ENCODE results near the gene CAMK1G.

Gene CAMK1G

DNA sequence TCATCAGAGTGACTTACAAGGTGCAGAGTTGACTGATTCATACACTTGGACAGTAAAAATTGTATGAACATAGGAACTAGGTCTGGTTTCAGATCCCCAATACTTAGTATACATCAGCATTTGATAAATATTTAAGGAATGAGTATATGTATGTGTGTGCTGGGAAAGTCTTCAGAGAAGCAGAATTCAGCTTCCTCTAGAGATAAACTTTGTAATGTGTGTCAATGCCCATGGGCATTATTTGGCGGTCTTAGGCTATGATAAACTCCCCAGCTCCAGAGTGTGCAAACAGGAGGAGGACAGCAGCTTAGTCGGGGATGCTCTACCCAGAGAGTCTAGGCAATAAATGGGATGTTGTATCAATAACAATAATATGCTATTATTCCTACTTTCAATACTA, 2.9 kb upstream of the CAMK1G start:
- Mint-ChIP-seq H3K27me3 (ENCODE audit: low read depth) (peaks cover 6% of the 10 kb centered on the region), H3K4me1 (ENCODE audit: low read depth) (no peaks in the 10 kb centered on the region), H3K27ac (no peak overlapping the region), H3K9me3 (no peaks in the 10 kb centered on the region), H3K36me3 (ENCODE audit: low read depth) (no peaks in the 10 kb centered on the region), H3K4me3 (no peak overlapping the region)
- DNase-seq (ENCODE audit: low spot score), result no peak

DNA sequence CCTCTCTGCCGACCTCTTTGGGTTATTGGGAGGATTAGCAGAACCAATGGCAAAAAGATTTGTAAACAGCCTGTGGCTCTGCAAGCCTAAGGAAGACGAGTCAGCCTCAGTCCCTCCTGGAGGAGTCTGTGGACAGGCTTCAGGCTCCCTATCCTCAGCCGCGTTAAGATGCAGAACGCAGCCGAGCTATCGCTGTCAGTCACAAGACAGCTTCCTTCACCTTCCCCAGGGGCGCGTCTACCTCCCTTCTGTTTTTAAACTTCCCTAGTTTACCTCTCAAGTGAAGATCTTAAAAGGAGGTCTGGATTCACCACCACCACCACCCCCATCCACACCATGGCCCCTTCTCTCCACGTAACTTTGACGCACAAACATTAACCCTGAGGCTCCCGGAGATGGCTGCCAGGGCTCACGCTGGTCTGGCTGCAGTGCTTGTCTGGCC, 738 bp downstream of the CAMK1G start:
- no peak for DNase-seq (ENCODE audit: low spot score)
- H3K36me3 Mint-ChIP-seq (ENCODE audit: low read depth), result no peaks in the 10 kb centered on the region
- no peak overlapping the region for H3K27ac Mint-ChIP-seq
- H3K4me3 Mint-ChIP-seq, result no peak overlapping the region
- peaks cover 22% of the 10 kb centered on the region for H3K27me3 Mint-ChIP-seq (ENCODE audit: low read depth)
- H3K9me3 Mint-ChIP-seq, result no peaks in the 10 kb centered on the region
- peaks cover 1% of the 10 kb centered on the region for H3K4me1 Mint-ChIP-seq (ENCODE audit: low read depth)

DNA sequence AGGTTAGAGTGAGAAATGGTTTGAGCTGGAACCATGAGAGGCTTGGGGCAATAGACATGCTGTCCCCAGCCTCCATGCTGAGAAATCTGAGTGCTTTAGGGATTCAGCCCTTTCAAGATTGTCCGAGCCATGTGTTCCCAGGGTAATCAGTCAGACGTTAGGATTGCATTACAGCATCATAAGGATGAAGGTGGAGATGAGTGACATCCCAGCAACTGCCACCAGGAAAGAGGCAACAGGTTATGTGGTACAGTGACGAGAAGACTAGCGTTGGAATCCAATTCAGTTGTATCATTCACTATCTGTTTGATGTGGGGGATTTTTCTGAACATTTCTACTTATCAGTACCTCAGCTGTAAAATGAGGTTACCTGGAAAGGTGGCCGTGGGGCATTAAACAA, 1.7 kb downstream of the CAMK1G start:
- no peaks in the 10 kb centered on the region for H3K9me3 Mint-ChIP-seq
- no peak overlapping the region for H3K4me3 Mint-ChIP-seq

DNA sequence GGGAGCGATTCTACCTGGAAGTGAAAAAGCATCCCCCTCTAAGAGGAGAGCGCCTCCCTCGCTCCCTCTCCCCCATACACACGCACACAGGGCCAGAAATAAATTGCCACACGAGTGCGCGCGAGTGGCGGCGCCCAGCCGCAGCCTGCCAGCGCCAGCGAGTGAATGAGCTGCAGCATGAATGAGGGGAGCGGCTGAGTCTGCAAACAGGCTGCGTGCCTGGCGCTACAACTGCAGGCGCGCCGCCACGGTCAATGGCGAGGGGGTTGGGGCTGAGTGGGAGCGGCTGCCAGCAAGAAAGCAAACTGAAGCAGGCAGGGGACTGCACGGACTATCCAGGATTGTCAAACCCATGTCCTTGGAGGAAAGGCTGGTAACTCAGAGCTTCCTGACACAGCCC, 2.2 kb downstream of the CAMK1G start:
- Mint-ChIP-seq H3K36me3 (ENCODE audit: low read depth) (no peaks in the 10 kb centered on the region), H3K27me3 (ENCODE audit: low read depth) (peaks cover 30% of the 10 kb centered on the region), H3K4me1 (ENCODE audit: low read depth) (peaks cover 1% of the 10 kb centered on the region), H3K4me3 (peak overlapping the region; percentile 4), H3K27ac (no peak overlapping the region), H3K9me3 (no peaks in the 10 kb centered on the region)
- DNase-seq (ENCODE audit: low spot score), result no peak

More for the DNA sequence above, 1.7 kb downstream of the CAMK1G start:
- Mint-ChIP-seq H3K27ac (no peak overlapping the region), H3K4me1 (ENCODE audit: low read depth) (peaks cover 1% of the 10 kb centered on the region), H3K36me3 (ENCODE audit: low read depth) (no peaks in the 10 kb centered on the region), H3K27me3 (ENCODE audit: low read depth) (peaks cover 26% of the 10 kb centered on the region)
- DNase-seq (ENCODE audit: low spot score), result no peak

DNA sequence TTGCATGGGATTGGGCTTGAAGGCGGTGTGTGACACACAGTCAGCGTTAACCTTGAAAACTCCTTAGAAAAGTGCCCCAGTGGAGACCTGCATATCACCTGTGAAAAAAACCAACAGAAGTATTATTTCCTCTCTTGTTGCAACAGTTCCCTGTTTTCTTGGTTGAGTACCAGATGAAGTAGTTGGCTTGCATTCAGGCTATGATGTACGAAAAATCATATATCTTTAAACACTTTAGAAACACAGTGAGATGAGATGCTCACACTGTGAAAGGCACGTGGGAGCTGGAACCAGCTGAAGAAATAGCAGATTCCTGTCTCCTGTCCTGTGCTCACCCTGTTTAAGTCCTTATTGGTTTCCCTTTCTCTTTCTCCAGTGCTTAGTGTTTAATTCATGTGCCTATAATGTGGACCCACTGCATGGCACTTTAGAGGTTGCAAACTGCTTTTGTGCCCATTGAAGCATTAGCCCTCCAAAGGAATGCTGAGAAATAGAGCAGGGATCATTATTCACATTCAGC, 2.8 kb downstream of the CAMK1G start:
- H3K27ac Mint-ChIP-seq, result no peak overlapping the region
- H3K27me3 Mint-ChIP-seq (ENCODE audit: low read depth), result peaks cover 30% of the 10 kb centered on the region
- H3K4me3 Mint-ChIP-seq, result no peak overlapping the region
- no peak for DNase-seq (ENCODE audit: low spot score)
- no peaks in the 10 kb centered on the region for H3K36me3 Mint-ChIP-seq (ENCODE audit: low read depth)
- no peaks in the 10 kb centered on the region for H3K9me3 Mint-ChIP-seq
- H3K4me1 Mint-ChIP-seq (ENCODE audit: low read depth), result peaks cover 1% of the 10 kb centered on the region

DNA sequence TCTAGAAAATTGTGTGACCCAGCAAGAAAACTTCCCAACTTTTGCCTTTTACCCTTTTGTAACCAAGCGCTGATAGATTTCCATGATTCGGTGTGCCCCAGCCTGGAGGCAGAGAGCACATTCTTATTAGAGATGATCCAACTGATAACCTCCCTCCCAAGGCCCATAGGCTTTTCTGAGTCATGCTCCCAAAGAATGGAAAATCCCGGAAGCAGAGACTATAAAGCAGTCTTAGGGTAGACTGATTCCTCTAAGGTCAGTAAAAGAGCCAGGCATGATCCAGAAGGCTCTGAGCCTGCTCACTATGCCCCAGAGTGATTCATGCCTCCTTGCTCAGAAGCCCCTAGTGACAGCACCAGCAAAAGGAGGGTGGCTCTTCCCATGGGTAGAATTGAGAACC, 4.3 kb downstream of the CAMK1G start:
- peaks cover 34% of the 10 kb centered on the region for H3K27me3 Mint-ChIP-seq (ENCODE audit: low read depth)
- no peak overlapping the region for H3K27ac Mint-ChIP-seq
- no peaks in the 10 kb centered on the region for H3K9me3 Mint-ChIP-seq
- peaks cover 1% of the 10 kb centered on the region for H3K4me1 Mint-ChIP-seq (ENCODE audit: low read depth)
- H3K4me3 Mint-ChIP-seq, result no peak overlapping the region
- no peaks in the 10 kb centered on the region for H3K36me3 Mint-ChIP-seq (ENCODE audit: low read depth)
- DNase-seq (ENCODE audit: low spot score), result no peak

DNA sequence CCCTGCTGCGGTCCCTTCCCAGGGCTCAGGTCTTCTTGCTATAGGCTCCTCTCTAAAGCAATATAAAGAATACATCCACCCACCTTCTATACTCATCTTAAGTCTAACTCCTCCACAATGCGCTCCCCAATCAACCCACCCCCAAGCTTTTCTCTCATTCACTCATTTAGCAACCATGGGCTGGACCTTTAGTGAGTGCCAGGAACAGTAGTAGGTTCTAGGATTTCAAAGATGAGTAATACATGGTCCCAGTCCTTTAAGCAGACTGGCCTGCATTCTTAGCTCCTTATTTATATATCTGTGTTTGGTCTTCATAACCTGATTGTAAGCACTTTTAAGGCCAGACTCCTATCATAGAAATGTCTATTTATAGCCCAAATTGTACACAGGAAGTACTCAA, 5.9 kb downstream of the CAMK1G start:
- no peak for DNase-seq (ENCODE audit: low spot score)
- peaks cover 1% of the 10 kb centered on the region for H3K4me1 Mint-ChIP-seq (ENCODE audit: low read depth)
- peaks cover 40% of the 10 kb centered on the region for H3K27me3 Mint-ChIP-seq (ENCODE audit: low read depth)
- no peaks in the 10 kb centered on the region for H3K9me3 Mint-ChIP-seq
- H3K36me3 Mint-ChIP-seq (ENCODE audit: low read depth), result no peaks in the 10 kb centered on the region
- H3K4me3 Mint-ChIP-seq, result no peak overlapping the region
- no peak overlapping the region for H3K27ac Mint-ChIP-seq

DNA sequence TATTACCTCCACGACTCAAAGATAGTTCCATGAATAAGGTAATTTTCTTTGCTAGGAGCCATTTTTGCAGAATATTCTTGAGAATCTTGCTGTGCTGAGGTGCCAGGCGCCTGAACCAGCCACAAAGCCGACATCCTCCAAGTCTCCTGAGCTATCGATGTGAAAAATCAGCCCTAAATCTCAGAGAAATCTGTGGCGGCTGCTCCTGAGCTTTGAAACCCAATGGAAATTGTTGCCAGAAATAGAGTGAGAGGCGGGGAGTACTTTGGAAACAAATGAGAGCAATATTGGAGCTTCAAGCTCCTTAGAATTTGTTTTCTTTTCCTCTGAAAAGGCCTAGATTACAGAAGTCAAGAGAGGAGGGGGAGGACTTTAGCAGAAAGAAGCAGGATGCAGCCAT, 6.3 kb downstream of the CAMK1G start:
- Mint-ChIP-seq H3K4me1 (ENCODE audit: low read depth) (peaks cover 1% of the 10 kb centered on the region), H3K9me3 (no peaks in the 10 kb centered on the region), H3K36me3 (ENCODE audit: low read depth) (no peaks in the 10 kb centered on the region), H3K27ac (no peak overlapping the region), H3K4me3 (no peak overlapping the region), H3K27me3 (ENCODE audit: low read depth) (peaks cover 40% of the 10 kb centered on the region)
- DNase-seq (ENCODE audit: low spot score), result no peak

DNA sequence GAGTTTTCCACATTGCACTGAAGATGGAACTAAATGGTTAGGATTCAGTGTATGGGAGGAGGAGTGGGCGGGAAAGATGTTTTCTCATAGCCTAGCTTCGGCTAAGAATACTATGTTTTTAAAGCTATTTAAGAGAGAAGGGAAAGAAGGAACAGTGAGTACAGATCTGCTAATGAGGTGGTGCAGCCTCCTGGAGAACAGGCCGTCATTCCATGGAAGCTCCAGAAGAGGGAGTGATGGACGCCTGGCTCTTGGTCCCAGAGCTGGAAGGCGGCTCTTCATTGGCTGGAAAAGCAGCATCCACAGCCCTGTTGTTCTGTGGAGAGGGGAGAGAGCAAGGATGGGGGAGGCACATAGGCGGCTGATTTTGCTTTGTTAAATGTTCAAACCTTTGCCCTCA, 6.9 kb downstream of the CAMK1G start:
- H3K27me3 Mint-ChIP-seq (ENCODE audit: low read depth), result peaks cover 45% of the 10 kb centered on the region
- no peak overlapping the region for H3K4me3 Mint-ChIP-seq
- H3K36me3 Mint-ChIP-seq (ENCODE audit: low read depth), result no peaks in the 10 kb centered on the region
- no peaks in the 10 kb centered on the region for H3K9me3 Mint-ChIP-seq
- DNase-seq (ENCODE audit: low spot score), result no peak
- no peak overlapping the region for H3K27ac Mint-ChIP-seq
- peaks cover 1% of the 10 kb centered on the region for H3K4me1 Mint-ChIP-seq (ENCODE audit: low read depth)

DNA sequence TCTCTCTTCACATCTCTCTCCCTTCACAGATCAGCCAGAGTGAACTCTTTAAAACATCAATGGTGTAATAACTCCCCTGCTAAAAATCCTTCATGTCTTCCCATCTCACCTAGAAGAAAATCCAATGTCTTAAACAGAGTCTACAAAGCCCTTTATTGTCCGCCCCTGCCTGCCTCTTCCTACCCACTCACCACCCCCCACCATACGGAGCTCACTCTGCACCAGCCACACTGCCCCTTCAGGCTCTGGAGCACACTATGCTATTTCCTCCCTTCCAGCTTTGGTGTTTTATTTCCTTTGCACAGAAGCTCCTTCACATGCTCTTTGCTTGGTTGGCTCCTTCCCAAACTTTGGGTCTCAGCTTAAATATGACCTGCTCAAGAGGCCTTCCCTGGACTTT, 10.2 kb downstream of the CAMK1G start:
- H3K36me3 Mint-ChIP-seq (ENCODE audit: low read depth), result no peaks in the 10 kb centered on the region
- H3K27ac Mint-ChIP-seq, result no peak overlapping the region
- peaks cover 36% of the 10 kb centered on the region for H3K27me3 Mint-ChIP-seq (ENCODE audit: low read depth)
- H3K4me1 Mint-ChIP-seq (ENCODE audit: low read depth), result no peaks in the 10 kb centered on the region
- no peak for DNase-seq (ENCODE audit: low spot score)
- no peak overlapping the region for H3K4me3 Mint-ChIP-seq
- no peaks in the 10 kb centered on the region for H3K9me3 Mint-ChIP-seq

DNA sequence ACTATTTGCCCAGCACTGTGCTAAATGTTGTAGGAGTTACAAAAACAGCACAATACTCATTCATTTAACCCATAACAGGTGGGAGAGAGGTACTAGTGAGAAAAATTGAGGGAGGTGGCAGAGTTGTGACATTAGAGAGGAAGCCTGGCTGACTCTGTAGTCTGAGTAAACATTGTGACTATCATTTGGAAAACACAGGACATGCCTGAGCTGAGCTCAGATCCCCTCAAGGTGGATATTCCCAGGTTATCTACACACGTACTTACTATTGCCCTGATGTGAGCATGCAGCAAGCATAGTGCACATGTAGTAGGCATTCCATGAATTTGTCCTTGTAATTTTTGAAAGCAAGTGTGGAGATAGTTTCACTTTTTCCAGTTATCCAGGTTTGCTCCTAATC, 10.9 kb downstream of the CAMK1G start:
- no peak overlapping the region for H3K27ac Mint-ChIP-seq
- no peaks in the 10 kb centered on the region for H3K4me1 Mint-ChIP-seq (ENCODE audit: low read depth)
- no peak for DNase-seq (ENCODE audit: low spot score)
- H3K9me3 Mint-ChIP-seq, result no peaks in the 10 kb centered on the region
- H3K36me3 Mint-ChIP-seq (ENCODE audit: low read depth), result no peaks in the 10 kb centered on the region
- H3K4me3 Mint-ChIP-seq, result no peak overlapping the region
- H3K27me3 Mint-ChIP-seq (ENCODE audit: low read depth), result peaks cover 40% of the 10 kb centered on the region

DNA sequence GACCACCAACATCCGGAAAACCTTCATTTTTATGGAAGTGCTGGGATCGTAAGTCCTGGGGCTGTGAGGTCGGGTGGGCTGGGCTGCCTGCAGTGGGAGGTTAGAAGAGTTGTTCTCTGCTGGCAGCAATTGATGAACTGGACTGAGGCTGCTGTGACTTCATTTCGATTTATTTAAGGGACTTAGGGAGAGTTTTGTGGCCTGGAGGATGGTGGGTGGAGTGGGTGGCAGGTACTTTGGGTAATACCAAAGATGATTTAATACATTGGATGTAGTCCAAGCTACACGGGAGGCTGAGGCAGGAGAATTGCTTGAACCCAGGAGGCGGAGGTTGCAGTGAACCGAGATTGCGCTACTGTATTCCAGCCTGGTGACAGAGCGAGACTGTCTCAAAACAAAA, 11.5 kb downstream of the CAMK1G start:
- DNase-seq (ENCODE audit: low spot score), result no peak
- Mint-ChIP-seq H3K4me1 (ENCODE audit: low read depth) (no peaks in the 10 kb centered on the region), H3K27me3 (ENCODE audit: low read depth) (peaks cover 43% of the 10 kb centered on the region), H3K36me3 (ENCODE audit: low read depth) (no peaks in the 10 kb centered on the region), H3K27ac (no peak overlapping the region), H3K9me3 (no peaks in the 10 kb centered on the region), H3K4me3 (no peak overlapping the region)

DNA sequence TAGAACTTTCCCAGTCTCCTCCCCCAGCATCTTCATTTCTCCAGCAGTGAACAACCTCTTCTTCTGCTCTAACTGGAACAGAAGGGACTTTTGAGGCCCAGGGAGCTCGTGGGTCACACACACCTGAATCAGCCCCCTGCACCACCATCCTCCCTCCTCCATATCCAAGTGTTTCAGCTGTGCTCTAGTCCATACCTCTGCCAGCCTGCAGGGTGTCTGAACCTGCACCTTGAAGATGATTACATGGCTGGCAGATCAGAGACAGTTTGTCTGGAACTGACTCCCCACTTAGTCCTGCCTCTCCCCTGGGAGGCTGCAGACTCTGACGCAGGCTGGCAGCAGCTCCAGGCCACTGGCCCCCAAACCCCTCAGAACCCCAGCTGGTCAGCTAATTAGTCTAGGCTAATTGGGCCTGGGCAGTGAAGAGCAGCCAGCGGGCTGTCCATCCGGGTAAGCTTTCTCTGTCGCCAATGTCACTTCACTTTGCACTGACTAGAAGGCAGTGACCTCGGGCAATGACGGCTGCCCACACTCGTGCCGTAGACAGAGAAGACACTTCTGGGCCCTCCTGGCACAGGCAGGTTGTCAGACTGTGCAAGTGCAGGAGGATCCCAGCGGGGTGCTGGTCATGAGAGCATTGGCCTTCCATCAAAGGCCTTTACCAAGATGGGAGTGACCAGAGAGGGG, 12.2 kb downstream of the CAMK1G start:
- Mint-ChIP-seq H3K9me3 (no peaks in the 10 kb centered on the region), H3K27ac (no peak overlapping the region), H3K27me3 (ENCODE audit: low read depth) (peaks cover 43% of the 10 kb centered on the region), H3K36me3 (ENCODE audit: low read depth) (no peaks in the 10 kb centered on the region), H3K4me3 (no peak overlapping the region), H3K4me1 (ENCODE audit: low read depth) (no peaks in the 10 kb centered on the region)
- DNase-seq (ENCODE audit: low spot score), result no peak

DNA sequence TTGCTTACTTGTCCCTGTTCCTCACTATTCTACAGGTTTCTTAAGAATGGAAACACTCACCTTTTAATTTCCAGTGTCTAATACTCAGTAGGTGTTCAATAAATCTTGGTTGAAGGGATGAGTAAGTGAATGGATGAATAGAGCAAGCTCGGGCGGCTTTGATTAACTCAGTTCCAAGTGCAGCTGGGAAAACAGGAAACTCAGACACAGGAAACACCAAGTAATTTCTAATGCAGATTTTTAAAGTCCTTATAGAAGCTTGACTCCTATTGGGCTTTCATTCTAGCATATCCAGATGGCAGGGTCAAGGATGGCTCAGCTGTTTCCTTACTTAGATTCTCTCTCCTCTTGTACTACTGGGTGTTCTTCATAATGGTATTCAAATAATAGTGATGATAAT, 14.0 kb downstream of the CAMK1G start:
- Mint-ChIP-seq H3K27me3 (ENCODE audit: low read depth) (peaks cover 47% of the 10 kb centered on the region), H3K4me3 (no peak overlapping the region), H3K27ac (no peak overlapping the region), H3K36me3 (ENCODE audit: low read depth) (no peaks in the 10 kb centered on the region), H3K9me3 (no peaks in the 10 kb centered on the region), H3K4me1 (ENCODE audit: low read depth) (no peaks in the 10 kb centered on the region)
- DNase-seq (ENCODE audit: low spot score), result no peak

DNA sequence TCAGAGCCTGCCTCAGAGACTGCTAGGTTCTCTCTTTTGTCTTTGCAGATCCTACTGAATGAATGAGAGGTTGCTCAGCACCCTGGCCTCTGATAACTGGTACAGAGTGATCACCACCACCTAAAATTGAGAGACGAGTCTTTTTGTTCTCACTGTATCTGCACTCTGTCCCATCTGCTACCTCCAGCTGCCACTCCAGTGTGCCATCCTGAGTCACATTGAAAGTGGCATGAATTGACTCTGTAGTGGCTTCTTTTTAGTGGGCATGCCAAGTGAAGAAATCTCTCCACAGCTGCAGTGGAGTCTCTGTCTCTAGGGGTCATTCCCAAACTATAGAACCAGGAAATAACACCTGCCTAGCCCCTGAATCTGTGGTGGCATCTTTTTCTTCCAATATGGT, 14.7 kb downstream of the CAMK1G start:
- no peaks in the 10 kb centered on the region for H3K4me1 Mint-ChIP-seq (ENCODE audit: low read depth)
- H3K27ac Mint-ChIP-seq, result no peak overlapping the region
- no peaks in the 10 kb centered on the region for H3K9me3 Mint-ChIP-seq
- H3K36me3 Mint-ChIP-seq (ENCODE audit: low read depth), result no peaks in the 10 kb centered on the region
- H3K27me3 Mint-ChIP-seq (ENCODE audit: low read depth), result peaks cover 45% of the 10 kb centered on the region
- DNase-seq (ENCODE audit: low spot score), result no peak
- H3K4me3 Mint-ChIP-seq, result no peak overlapping the region
